ENCODE results near the gene GOLGA7B.

DNA sequence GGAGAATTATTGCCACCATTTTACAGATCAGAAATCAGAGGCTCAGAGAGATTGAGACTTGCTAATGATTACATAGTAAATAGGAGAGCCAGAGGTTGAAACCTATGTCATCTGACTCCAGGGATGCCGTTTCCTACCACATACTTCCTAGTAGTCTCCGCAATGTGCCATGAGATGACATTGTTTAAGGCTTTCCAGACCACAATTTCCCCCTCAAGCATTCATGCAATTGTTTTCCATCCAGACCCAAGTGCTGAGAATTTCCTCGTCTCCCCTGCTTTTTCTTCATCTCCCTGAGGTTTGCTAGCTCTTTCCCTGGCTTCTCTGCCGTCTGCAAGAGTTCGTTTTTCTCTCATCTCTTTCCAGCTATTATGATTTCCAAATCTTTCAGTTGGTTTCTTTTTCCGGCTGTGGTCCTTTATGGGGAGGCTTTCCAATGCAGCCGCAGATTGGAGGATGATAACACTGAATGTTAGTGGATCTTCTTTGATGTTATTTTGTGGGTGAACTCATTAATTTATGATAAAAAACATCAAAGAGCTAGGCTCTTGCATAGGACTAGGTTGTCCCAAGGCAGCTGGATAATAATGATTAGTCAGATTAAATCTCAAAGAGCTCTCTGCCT is 6.9 kb upstream of the GOLGA7B start:
- TF ChIP-seq, protein P1, sequence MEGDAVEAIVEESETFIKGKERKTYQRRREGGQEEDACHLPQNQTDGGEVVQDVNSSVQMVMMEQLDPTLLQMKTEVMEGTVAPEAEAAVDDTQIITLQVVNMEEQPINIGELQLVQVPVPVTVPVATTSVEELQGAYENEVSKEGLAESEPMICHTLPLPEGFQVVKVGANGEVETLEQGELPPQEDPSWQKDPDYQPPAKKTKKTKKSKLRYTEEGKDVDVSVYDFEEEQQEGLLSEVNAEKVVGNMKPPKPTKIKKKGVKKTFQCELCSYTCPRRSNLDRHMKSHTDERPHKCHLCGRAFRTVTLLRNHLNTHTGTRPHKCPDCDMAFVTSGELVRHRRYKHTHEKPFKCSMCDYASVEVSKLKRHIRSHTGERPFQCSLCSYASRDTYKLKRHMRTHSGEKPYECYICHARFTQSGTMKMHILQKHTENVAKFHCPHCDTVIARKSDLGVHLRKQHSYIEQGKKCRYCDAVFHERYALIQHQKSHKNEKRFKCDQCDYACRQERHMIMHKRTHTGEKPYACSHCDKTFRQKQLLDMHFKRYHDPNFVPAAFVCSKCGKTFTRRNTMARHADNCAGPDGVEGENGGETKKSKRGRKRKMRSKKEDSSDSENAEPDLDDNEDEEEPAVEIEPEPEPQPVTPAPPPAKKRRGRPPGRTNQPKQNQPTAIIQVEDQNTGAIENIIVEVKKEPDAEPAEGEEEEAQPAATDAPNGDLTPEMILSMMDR (IDR thresholded peaks at IDR 0.05): no peak
- no peak for TF ChIP-seq EZH2 (IDR thresholded peaks at IDR 0.05; ENCODE audit: borderline replicate concordance, insufficient read depth, low read depth, low read length, poor library complexity, severe bottlenecking)

All from B cell (primary cell).